ENCODE measurements around the gene HNF1B. TPM values are rescaled to one million over a fixed set of nuclear protein-coding genes. Genes with fewer than 3 reads are reported as not detected.

The HNF1B gene
- total and polyA plus RNA-seq, 10 of the 15 experiments (the other 5 are each of a cell fraction or from before 2014, with no cell fraction given) = 0.51 to 12.7 (median 1.9) TPM

DNA sequence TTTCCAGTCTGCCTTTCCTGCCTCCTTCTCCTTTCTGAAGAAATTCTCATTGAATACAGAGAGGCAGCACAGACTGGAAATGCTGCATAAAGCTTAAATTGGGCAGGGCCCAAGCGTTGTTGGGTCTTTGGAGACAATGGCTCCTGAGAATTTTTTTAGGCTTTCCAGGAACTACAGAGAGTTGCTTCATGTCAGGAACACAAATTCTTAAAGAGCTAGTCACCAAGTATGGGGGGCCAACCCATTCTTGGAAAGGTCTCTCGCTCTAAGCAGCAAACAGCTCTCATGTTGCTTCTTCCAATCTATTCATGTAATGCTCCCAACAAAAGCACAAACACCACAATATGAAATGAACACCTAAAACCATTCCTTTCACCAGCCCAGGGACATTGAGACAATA is 6.9 kb downstream of the HNF1B start:
- in situ Hi-C loops (cut with MboI) = loop anchor here (10.0 kb wide), 1 partner anchor 57 kb away; no protein-coding TSS in a partner anchor
- no peaks in the 10 kb centered on the region for H4K20me1 ChIP-seq (ENCODE audit: control insufficient read depth, insufficient read depth)
- H3K79me2 ChIP-seq (ENCODE audit: control insufficient read depth, insufficient read depth, low read length) = no peaks in the 10 kb centered on the region
- CTCF ChIA-PET = interaction anchor here (1.0 to 1.9 kb wide), 6 partner anchors 14 to 78 kb away, joined by 3 to 5 read pairs (median 4); no protein-coding TSS in a partner anchor
- SMC1A ChIA-PET (ENCODE audit: uncharacterized antibody, unreplicated experiment) = interaction anchor here (0.6 to 2.3 kb wide), 7 partner anchors 28 to 335 kb away, joined by 3 to 13 read pairs (median 5); no protein-coding TSS in a partner anchor
- RAD21 ChIA-PET (ENCODE audit: unreplicated experiment) = interaction anchor here (1.4 to 1.5 kb wide), 2 partner anchors 27 to 32 kb away, joined by 4 to 6 read pairs; no protein-coding TSS in a partner anchor
- TF ChIP-seq SPI1 (IDR thresholded peaks at IDR 0.05; ENCODE audit: borderline replicate concordance, insufficient read depth, low read depth, low read length) = no peak
- TF ChIP-seq HDAC6 (IDR thresholded peaks at IDR 0.05; ENCODE audit: unreplicated experiment) = no peak
- TF ChIP-seq IKZF2 (IDR thresholded peaks at IDR 0.05) = no peak
- TF ChIP-seq ZNF274 (IDR thresholded peaks at IDR 0.05; ENCODE audit: insufficient read depth, insufficient read length) = no peak
- H3K36me3 ChIP-seq (ENCODE audit: control insufficient read depth in 2 of 2, insufficient read depth in 2 of 2, low read length in 1 of 2) = peaks cover 0 to 5% of the 10 kb centered on the region in 2 experiments; a peak in 2 of 4 replicates
- BruUV-seq (replicated peaks) = no TSS peak
- no peak overlapping the region for H3K4me3 ChIP-seq
- H3K9me3 ChIP-seq (replicated peaks; ENCODE audit: control insufficient read depth, insufficient read depth, low read length) = no peaks in the 10 kb centered on the region
- peaks cover 0 to 11% of the 10 kb centered on the region in 2 experiments; a peak in 2 of 4 replicates for H3K27me3 ChIP-seq (replicated peaks in 1 of 2; ENCODE audit: control insufficient read depth in 2 of 2, insufficient read depth in 2 of 2, low read length in 1 of 2)
- H3K4me1 ChIP-seq (ENCODE audit: control insufficient read depth, insufficient read depth, low read length) = 0 out of 2 replicates have a peak, but pooled peaks cover 4% of the 10 kb centered on the region
- POLR2A ChIA-PET = interaction anchor here (1.3 kb wide), 1 partner anchor 27 kb away, joined by 4 read pairs; no protein-coding TSS in a partner anchor
- WGBS (ENCODE audit: insufficient coverage, insufficient replicate concordance, low lambda C conversion rate, missing lambda C conversion rate) = 14% methylated on average over 2 of the region's 2 CpGs
- no peak for DNase-seq (ENCODE audit: low read depth, low spot score)
- no peak overlapping the region for H2AFZ ChIP-seq (ENCODE audit: control insufficient read depth, low read depth, low read length)
- no peak overlapping the region for H3K27ac ChIP-seq (ENCODE audit: control insufficient read depth, insufficient read depth)
- H3K9ac ChIP-seq (ENCODE audit: control insufficient read depth, insufficient read depth, low read length) = no peak overlapping the region
- FAIRE-seq = no peak
- H3K4me2 ChIP-seq (ENCODE audit: control insufficient read depth, insufficient read depth) = no peak overlapping the region
- intact Hi-C loops (cut with micrococcal nuclease; ENCODE audit: unreplicated experiment) = loop anchor here (5.0 kb wide), 1 partner anchor 36 kb away; no protein-coding TSS in a partner anchor
- ATAC-seq = no peak

DNA sequence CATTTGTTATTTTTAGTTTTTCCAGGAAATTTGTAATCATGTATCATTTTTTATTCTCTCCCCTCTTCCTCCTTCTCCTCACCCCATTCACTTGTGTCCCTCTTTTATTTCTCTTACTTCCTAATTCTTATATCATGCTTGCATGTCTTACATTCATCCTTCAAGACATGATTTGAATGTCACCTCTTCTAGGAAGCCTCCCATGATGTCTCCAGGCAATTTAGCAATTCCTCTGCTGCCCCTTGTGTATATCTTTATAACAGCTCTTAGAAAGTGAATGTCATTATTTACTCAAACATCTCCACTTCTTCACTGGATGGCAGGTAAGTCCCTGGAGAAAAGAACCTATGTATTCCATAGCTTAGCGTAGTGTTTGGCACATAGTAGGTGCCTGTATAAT is 7.8 kb downstream of the HNF1B start:
- Histone ChIP-seq H3K4me2 (ENCODE audit: control insufficient read depth, insufficient read depth) (no peak overlapping the region), H3K9ac (ENCODE audit: control insufficient read depth, insufficient read depth, low read length) (no peak overlapping the region), H3K27ac (ENCODE audit: control insufficient read depth, insufficient read depth) (no peak overlapping the region), H3K36me3 (ENCODE audit: control insufficient read depth in 2 of 2, insufficient read depth in 2 of 2, low read length in 1 of 2) (peaks cover 0 to 5% of the 10 kb centered on the region in 2 experiments; a peak in 2 of 4 replicates), H2AFZ (ENCODE audit: control insufficient read depth, low read depth, low read length) (no peak overlapping the region), H3K79me2 (ENCODE audit: control insufficient read depth, insufficient read depth, low read length) (no peaks in the 10 kb centered on the region), H3K27me3 (replicated peaks in 1 of 2; ENCODE audit: control insufficient read depth in 2 of 2, insufficient read depth in 2 of 2, low read length in 1 of 2) (peaks cover 0 to 8% of the 10 kb centered on the region in 2 experiments; a peak in 2 of 4 replicates), H3K9me3 (replicated peaks; ENCODE audit: control insufficient read depth, insufficient read depth, low read length) (no peaks in the 10 kb centered on the region), H4K20me1 (ENCODE audit: control insufficient read depth, insufficient read depth) (no peaks in the 10 kb centered on the region), H3K4me1 (ENCODE audit: control insufficient read depth, insufficient read depth, low read length) (0 out of 2 replicates have a peak, but pooled peaks cover 3% of the 10 kb centered on the region), H3K4me3 (no peak overlapping the region)
- CTCF ChIA-PET = interaction anchor here (0.6 to 1.9 kb wide), 5 partner anchors 13 to 96 kb away, joined by 4 to 5 read pairs (median 4); no protein-coding TSS in a partner anchor
- FAIRE-seq = no peak
- RAD21 ChIA-PET (ENCODE audit: unreplicated experiment) = interaction anchor here (1.0 to 1.4 kb wide), 3 partner anchors 28 to 1134 kb away, joined by 3 to 6 read pairs (median 4); no protein-coding TSS in a partner anchor
- ATAC-seq = peak; percentile 41
- POLR2A ChIA-PET = interaction anchor here (0.5 kb wide), 1 partner anchor 29 kb away, joined by 3 read pairs; no protein-coding TSS in a partner anchor
- DNase-seq (ENCODE audit: low read depth, low spot score) = no peak
- 57% methylated on average over 1 of the region's 1 CpG for WGBS (ENCODE audit: insufficient coverage, insufficient replicate concordance, low lambda C conversion rate, missing lambda C conversion rate)
- SMC1A ChIA-PET (ENCODE audit: uncharacterized antibody, unreplicated experiment) = interaction anchor here (1.2 to 2.3 kb wide), 6 partner anchors 32 to 79 kb away, joined by 4 to 13 read pairs (median 6); no protein-coding TSS in a partner anchor
- intact Hi-C loops (cut with micrococcal nuclease; ENCODE audit: unreplicated experiment) = loop anchor here (5.0 kb wide), 1 partner anchor 35 kb away; no protein-coding TSS in a partner anchor
- BruUV-seq (replicated peaks) = no TSS peak
- in situ Hi-C loops (cut with MboI) = loop anchor here (10.0 kb wide), 1 partner anchor 58 kb away; no protein-coding TSS in a partner anchor
- TF ChIP-seq SIN3A (IDR thresholded peaks at IDR 0.05; ENCODE audit: low read depth, low read length) (no peak), ZZZ3 (IDR thresholded peaks at IDR 0.05; ENCODE audit: control insufficient read depth, insufficient read length, low read depth) (no peak), LARP7 (IDR thresholded peaks at IDR 0.05) (no peak), ZNF274 (IDR thresholded peaks at IDR 0.05; ENCODE audit: insufficient read depth, insufficient read length) (no peak), SUZ12 (IDR thresholded peaks at IDR 0.05; ENCODE audit: unreplicated experiment) (no peak), RAD21 (IDR thresholded peaks at IDR 0.05; ENCODE audit: insufficient read depth, low read depth, low read length) (0 out of 2 replicates have a peak, but pooled peaks have one; percentile 22)
- TF ChIP-seq, protein P1, sequence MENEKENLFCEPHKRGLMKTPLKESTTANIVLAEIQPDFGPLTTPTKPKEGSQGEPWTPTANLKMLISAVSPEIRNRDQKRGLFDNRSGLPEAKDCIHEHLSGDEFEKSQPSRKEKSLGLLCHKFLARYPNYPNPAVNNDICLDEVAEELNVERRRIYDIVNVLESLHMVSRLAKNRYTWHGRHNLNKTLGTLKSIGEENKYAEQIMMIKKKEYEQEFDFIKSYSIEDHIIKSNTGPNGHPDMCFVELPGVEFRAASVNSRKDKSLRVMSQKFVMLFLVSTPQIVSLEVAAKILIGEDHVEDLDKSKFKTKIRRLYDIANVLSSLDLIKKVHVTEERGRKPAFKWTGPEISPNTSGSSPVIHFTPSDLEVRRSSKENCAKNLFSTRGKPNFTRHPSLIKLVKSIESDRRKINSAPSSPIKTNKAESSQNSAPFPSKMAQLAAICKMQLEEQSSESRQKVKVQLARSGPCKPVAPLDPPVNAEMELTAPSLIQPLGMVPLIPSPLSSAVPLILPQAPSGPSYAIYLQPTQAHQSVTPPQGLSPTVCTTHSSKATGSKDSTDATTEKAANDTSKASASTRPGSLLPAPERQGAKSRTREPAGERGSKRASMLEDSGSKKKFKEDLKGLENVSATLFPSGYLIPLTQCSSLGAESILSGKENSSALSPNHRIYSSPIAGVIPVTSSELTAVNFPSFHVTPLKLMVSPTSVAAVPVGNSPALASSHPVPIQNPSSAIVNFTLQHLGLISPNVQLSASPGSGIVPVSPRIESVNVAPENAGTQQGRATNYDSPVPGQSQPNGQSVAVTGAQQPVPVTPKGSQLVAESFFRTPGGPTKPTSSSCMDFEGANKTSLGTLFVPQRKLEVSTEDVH (IDR thresholded peaks at IDR 0.05; ENCODE audit: low read depth, partially characterized antibody) = no peak
